Neural progenitor cell (in vitro differentiated cells): ENCODE data around the gene SLCO3A1. TPM values are rescaled to one million over a fixed set of nuclear protein-coding genes. Genes with fewer than 3 reads are reported as not detected.

Experiments used
- DNase-seq: peaks from one replicate; pipeline ENCODE4 v3.0.0-alpha.2; 2016; ENCODE audit warnings: low spot score
- H2AFZ ChIP-seq: fragments of 200-600 bp; sonication (generic); replicated peaks from 2 replicates; pipeline ENCODE4 v1.6.1; 2016; ENCODE audit warnings: antibody characterized with exemption
- H3F3A ChIP-seq: fragments of 200-600 bp; sonication (generic); 2 replicates; pipeline ENCODE4 v1.6.1; 2016; ENCODE audit warnings: antibody characterized with exemption, low read depth
- H3K27ac ChIP-seq: fragments of 200-600 bp; sonication (generic); 2 replicates; pipeline ENCODE4 v1.5.1; 2016; ENCODE audit warnings: mild to moderate bottlenecking
- H3K27me3 ChIP-seq: fragments of 200-600 bp; sonication (generic); 2 replicates; pipeline ENCODE4 v1.6.1; 2016; ENCODE audit warnings: mild to moderate bottlenecking, moderate library complexity
- H3K36me3 ChIP-seq: fragments of 200-600 bp; sonication (generic); 2 replicates; pipeline ENCODE4 v1.5.1; 2016
- H3K4me1 ChIP-seq: fragments of 200-600 bp; sonication (generic); 2 replicates; pipeline ENCODE4 v1.6.1; 2016; ENCODE audit warnings: mixed run types
- H3K4me2 ChIP-seq: fragments of 200-600 bp; sonication (generic); 2 replicates; pipeline ENCODE4 v1.6.1; 2016
- H3K4me3 ChIP-seq: fragments of 200-600 bp; sonication (generic); 2 replicates; pipeline ENCODE4 v1.5.1; 2016
- H3K79me2 ChIP-seq: fragments of 200-600 bp; sonication (generic); 2 replicates; pipeline ENCODE4 v1.6.1; 2016; ENCODE audit warnings: low read depth
- H3K9ac ChIP-seq: fragments of 200-600 bp; sonication (generic); 2 replicates; pipeline ENCODE4 v1.6.1; 2016
- H3K9me3 ChIP-seq: fragments of 200-600 bp; sonication (generic); 2 replicates; pipeline ENCODE4 v1.5.1; 2016; ENCODE audit warnings: low read depth
- H4K20me1 ChIP-seq: fragments of 200-600 bp; sonication (generic); 2 replicates; pipeline ENCODE4 v1.6.1; 2016; ENCODE audit warnings: low read depth
- H3K27ac Mint-ChIP-seq: 3 replicates; pipeline ENCODE4 v1.8.0; 2021; ENCODE audit warnings: mixed read lengths
- H3K27me3 Mint-ChIP-seq: 2 replicates; pipeline ENCODE4 v1.8.0; 2022; ENCODE audit warnings: low read depth, mild to moderate bottlenecking, inconsistent platforms, moderate library complexity, mixed read lengths; ENCODE audit not compliant: insufficient read depth
- H3K36me3 Mint-ChIP-seq: 3 replicates; pipeline ENCODE4 v1.8.0; 2021; ENCODE audit warnings: mixed read lengths
- H3K4me1 Mint-ChIP-seq: 3 replicates; pipeline ENCODE4 v1.8.0; 2021; ENCODE audit warnings: mixed read lengths
- H3K4me3 Mint-ChIP-seq: 3 replicates; pipeline ENCODE4 v1.8.0; 2021; ENCODE audit warnings: mild to moderate bottlenecking, moderate library complexity, mixed read lengths
- H3K9me3 Mint-ChIP-seq: 3 replicates; pipeline ENCODE4 v1.8.0; 2020; ENCODE audit warnings: mixed read lengths
- CTCF ChIP-seq: fragments of 200-600 bp; sonication (generic); IDR thresholded peaks from 2 replicates; pipeline ENCODE4 v1.5.1; 2017; ENCODE audit warnings: antibody characterized with exemption, mild to moderate bottlenecking
- EZH2 ChIP-seq: fragments of 200-600 bp; sonication (generic); IDR thresholded peaks from 2 replicates; pipeline ENCODE4 v1.6.1; 2017; ENCODE audit warnings: antibody characterized with exemption, mild to moderate bottlenecking, moderate library complexity
- EZH2phosphoT487 ChIP-seq: fragments of 200-600 bp; sonication (generic); IDR thresholded peaks from 2 replicates; pipeline ENCODE4 v1.6.1; 2017; ENCODE audit warnings: antibody characterized with exemption
- total RNA-seq: library from RNA; depleted of rRNA; stranded (reverse); fragments of >200 nt; gene quantifications from 2 replicates; pipeline ENCODE4 v1.2.3, GENCODE V29; 2015; ENCODE audit warnings: low replicate concordance

SLCO3A1 gene
- total RNA-seq, 1 donor from 2014 or later, result 6.6 TPM

GRCh38 chr15:91844341-91844740 lies 9.2 kb upstream of the SLCO3A1 start:
- no peaks in the 10 kb centered on the region for H3K4me1 ChIP-seq
- peaks cover 6% of the 10 kb centered on the region for H3K4me1 Mint-ChIP-seq
- no peaks in the 10 kb centered on the region for H3K9me3 Mint-ChIP-seq
- no peaks in the 10 kb centered on the region for H3K79me2 ChIP-seq
- no peak overlapping the region for H3K4me3 ChIP-seq
- H3K36me3 ChIP-seq, result no peaks in the 10 kb centered on the region
- H3F3A ChIP-seq, result no peaks in the 10 kb centered on the region
- H3K27ac ChIP-seq, result no peak overlapping the region
- H3K27me3 Mint-ChIP-seq, result peaks cover 5% of the 10 kb centered on the region
- no peak overlapping the region for H3K4me3 Mint-ChIP-seq
- H3K36me3 Mint-ChIP-seq, result no peaks in the 10 kb centered on the region
- no peak overlapping the region for H3K9ac ChIP-seq
- no peaks in the 10 kb centered on the region for H3K27me3 ChIP-seq
- no peaks in the 10 kb centered on the region for H4K20me1 ChIP-seq
- H3K9me3 ChIP-seq, result no peaks in the 10 kb centered on the region
- H3K4me2 ChIP-seq, result no peak overlapping the region
- no peak for DNase-seq
- H2AFZ ChIP-seq, result no peak overlapping the region
- H3K27ac Mint-ChIP-seq, result no peak overlapping the region
- no peak for TF ChIP-seq CTCF
- no peak for TF ChIP-seq EZH2
- TF ChIP-seq EZH2phosphoT487, result no peak

- H3K36me3 Mint-ChIP-seq, result no peaks in the 10 kb centered on the region
- no peak overlapping the region for H3K27ac ChIP-seq
- H3K27me3 Mint-ChIP-seq, result peaks cover 6% of the 10 kb centered on the region
These were observed 8.6 kb upstream of the SLCO3A1 start for GRCh38 chr15:91844928-91845327.

GRCh38 chr15:91845720-91846119 lies 7.8 kb upstream of the SLCO3A1 start:
- Histone ChIP-seq H3K9me3 (no peaks in the 10 kb centered on the region), H3K4me2 (no peak overlapping the region), H2AFZ (no peak overlapping the region), H3K4me1 (no peaks in the 10 kb centered on the region), H3K79me2 (no peaks in the 10 kb centered on the region), H3K27ac (no peak overlapping the region), H3K9ac (no peak overlapping the region), H3K4me3 (no peak overlapping the region), H3K36me3 (no peaks in the 10 kb centered on the region), H4K20me1 (no peaks in the 10 kb centered on the region), H3F3A (no peaks in the 10 kb centered on the region), H3K27me3 (no peaks in the 10 kb centered on the region)
- Mint-ChIP-seq H3K4me3 (no peak overlapping the region), H3K4me1 (peaks cover 6% of the 10 kb centered on the region), H3K36me3 (no peaks in the 10 kb centered on the region), H3K27ac (no peak overlapping the region), H3K27me3 (peaks cover 7% of the 10 kb centered on the region), H3K9me3 (no peaks in the 10 kb centered on the region)
- TF ChIP-seq EZH2phosphoT487, result no peak
- no peak for DNase-seq

More at GRCh38 chr15:91844928-91845327, 8.6 kb upstream of the SLCO3A1 start:
- no peaks in the 10 kb centered on the region for H3K4me1 ChIP-seq
- H3K4me2 ChIP-seq, result no peak overlapping the region
- H4K20me1 ChIP-seq, result no peaks in the 10 kb centered on the region
- H2AFZ ChIP-seq, result no peak overlapping the region
- TF ChIP-seq CTCF, result no peak
- TF ChIP-seq EZH2, result no peak
- no peaks in the 10 kb centered on the region for H3K27me3 ChIP-seq
- no peaks in the 10 kb centered on the region for H3F3A ChIP-seq
- H3K4me3 ChIP-seq, result no peak overlapping the region
- Mint-ChIP-seq H3K4me1 (peaks cover 6% of the 10 kb centered on the region), H3K9me3 (no peaks in the 10 kb centered on the region), H3K27ac (no peak overlapping the region), H3K4me3 (no peak overlapping the region)
- H3K9me3 ChIP-seq, result no peaks in the 10 kb centered on the region
- no peak overlapping the region for H3K9ac ChIP-seq
- H3K36me3 ChIP-seq, result no peaks in the 10 kb centered on the region
- no peak for DNase-seq
- H3K79me2 ChIP-seq, result no peaks in the 10 kb centered on the region

GRCh38 chr15:91849180-91849579 lies 4.3 kb upstream of the SLCO3A1 start:
- H3K9me3 Mint-ChIP-seq, result no peaks in the 10 kb centered on the region
- H3K27me3 ChIP-seq, result peaks cover 5% of the 10 kb centered on the region
- no peak overlapping the region for H2AFZ ChIP-seq
- DNase-seq, result no peak
- H3K36me3 ChIP-seq, result no peaks in the 10 kb centered on the region
- no peak overlapping the region for H3K9ac ChIP-seq
- no peak overlapping the region for H3K4me3 Mint-ChIP-seq
- no peak overlapping the region for H3K4me3 ChIP-seq
- no peaks in the 10 kb centered on the region for H3K36me3 Mint-ChIP-seq
- TF ChIP-seq EZH2 (no peak), CTCF (no peak), EZH2phosphoT487 (no peak)
- H3K27ac Mint-ChIP-seq, result no peak overlapping the region
- no peaks in the 10 kb centered on the region for H4K20me1 ChIP-seq
- no peaks in the 10 kb centered on the region for H3K4me1 ChIP-seq
- no peaks in the 10 kb centered on the region for H3K9me3 ChIP-seq
- peaks cover 8% of the 10 kb centered on the region for H3F3A ChIP-seq
- H3K27ac ChIP-seq, result no peak overlapping the region
- H3K79me2 ChIP-seq, result no peaks in the 10 kb centered on the region
- no peak overlapping the region for H3K4me2 ChIP-seq
- peaks cover 14% of the 10 kb centered on the region for H3K4me1 Mint-ChIP-seq
- peaks cover 2% of the 10 kb centered on the region for H3K27me3 Mint-ChIP-seq
